HG03025 (cell line): Measurements from ENCODE around the gene MSANTD3.
A peak's percentile ranks its signal among the peaks of the same experiment; 100 is the strongest.
"Not testable (repeated sequence)": the region's sequence is repeated elsewhere in the genome, so short reads cannot be mapped to it uniquely, and the experiment has no call there.

Experiments
- ATAC-seq: cut with Tn5 transposase; IDR thresholded peaks from one replicate; pipeline ENCODE4 v1.9.1; 2021; ENCODE audit warnings: mild to moderate bottlenecking, moderate library complexity; ENCODE audit not compliant: unreplicated experiment, low FRiP score

Gene MSANTD3

DNA sequence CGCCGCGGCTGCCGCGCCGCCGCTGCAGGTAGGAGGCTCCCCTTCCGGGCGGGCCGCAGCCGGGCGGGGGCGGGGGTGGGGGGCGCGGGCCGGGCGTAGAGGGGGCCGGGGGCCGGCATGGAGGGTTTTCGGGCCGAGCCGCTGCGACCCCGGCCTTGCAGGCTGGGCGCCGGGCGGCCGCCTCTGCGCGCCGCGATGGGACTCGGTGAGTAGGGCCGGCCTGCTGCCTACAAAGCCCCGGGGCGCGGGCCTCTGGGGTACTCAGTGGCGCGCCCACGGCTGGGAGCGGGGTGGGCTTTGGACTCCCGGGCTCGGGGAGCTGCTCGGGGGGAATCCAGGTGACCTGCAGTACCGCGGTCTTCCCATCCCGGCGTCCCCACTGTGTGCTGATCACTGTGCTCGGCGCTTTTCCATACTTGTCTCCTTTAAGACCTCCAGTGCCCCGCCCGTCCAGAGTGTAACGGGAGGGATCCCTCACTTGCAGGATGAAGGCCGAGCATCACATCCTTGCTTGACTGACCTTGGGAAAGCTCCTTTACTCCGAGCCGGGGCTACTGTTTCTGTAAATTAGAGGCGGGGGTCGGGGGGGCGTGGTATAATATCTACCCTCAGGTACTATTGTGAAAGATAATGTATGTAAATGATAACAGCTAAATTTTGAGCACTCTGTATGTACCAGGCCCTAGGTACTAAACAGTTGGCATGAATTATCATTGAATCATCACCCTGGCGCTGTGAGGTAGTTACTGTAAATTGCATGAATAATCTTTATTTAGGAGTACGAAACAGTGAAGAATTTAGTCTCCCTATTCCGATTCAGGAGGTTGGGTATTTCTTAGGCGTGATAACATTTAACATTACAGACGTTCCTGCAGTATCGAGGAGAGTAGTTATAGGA lies 672 bp downstream of the MSANTD3 start:
- ATAC-seq = peak; percentile 48

DNA sequence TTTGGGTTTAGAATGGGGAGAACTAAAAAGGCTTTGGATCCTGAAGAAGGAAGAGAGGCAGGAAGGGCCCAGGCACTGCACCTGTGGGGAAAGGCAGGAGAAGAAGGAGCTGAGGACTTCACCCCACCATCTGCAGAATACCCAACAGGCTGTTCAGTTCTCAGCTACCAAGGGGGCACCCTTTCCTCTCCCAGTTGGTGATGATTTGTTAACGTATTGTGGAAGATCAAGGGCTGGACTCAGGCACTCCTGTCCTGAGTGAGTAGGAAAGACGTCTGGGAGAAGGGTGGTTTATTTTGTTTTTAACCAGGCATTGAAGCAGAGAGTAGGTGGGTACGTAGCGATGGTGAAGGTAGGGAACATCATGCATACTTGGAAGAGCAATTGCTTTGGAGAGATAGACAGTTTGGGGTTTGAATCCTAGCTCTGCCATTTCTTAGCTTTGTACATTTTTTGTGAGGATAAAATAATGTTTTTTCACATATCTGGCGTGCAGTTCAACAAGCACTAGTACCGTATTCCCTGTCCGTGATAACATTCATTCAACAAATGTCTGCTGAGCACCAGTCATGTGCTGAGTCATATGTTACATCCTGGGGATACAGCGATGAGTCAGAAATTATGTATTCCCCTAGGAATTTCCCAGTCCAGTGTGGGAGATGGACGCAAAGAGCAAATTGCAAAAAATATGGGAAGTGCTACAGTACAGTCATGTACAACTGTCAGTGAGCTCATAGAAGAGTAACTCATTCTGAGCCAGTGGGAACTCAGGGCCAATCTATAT lies 2.1 kb downstream of the MSANTD3 start:
- no peak for ATAC-seq

DNA sequence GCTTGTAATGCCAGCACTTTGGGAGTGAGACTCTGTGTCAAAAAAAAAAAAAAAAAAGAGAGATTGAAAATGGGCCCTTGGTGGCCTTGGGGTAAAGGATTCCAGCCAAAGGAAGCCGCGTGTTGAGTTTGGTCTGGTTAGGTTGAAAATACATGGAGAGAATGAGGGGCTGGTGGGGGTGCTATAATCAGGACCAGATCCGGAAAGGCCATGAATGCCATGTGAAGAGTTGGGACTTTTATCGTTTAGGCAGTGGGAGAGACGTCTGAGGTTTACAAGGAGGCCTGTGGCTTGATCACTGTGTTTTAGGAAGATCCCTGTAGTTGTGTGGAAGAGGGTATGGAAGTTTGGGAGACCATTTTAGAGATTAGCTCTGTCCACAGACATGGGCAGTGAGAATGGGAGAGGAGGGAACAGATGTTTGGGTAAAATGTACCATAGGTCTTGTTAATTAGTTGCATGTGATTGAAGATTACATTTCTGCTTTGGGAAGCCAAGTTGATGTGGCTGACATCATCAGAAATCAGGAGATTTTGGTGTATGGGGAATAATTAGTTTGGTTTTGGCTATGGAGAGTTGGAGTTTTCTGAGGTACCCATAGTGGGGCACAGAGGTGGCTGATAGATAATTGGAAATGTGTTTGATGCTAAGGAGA lies 3.5 kb downstream of the MSANTD3 start:
- ATAC-seq = no peak

DNA sequence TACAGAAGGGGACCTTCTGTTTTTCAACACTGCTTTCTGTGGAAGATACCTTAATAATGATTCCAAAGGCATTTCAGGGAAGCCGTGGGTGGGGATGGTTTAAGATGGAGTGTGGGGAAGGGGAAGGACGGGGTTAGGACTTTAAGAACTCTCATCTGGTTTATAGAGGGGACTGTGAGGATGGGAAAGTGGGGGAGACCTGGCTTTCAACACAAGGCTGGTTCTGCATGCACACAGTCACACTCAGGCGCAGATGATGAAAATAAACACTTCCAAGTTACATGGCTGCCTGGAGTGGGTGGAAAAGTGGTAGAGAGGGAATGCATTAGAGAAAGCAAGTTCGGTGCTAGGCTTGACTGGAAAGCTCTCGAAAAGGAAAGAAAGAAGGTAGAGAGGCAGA lies 4.9 kb downstream of the MSANTD3 start:
- no peak for ATAC-seq

DNA sequence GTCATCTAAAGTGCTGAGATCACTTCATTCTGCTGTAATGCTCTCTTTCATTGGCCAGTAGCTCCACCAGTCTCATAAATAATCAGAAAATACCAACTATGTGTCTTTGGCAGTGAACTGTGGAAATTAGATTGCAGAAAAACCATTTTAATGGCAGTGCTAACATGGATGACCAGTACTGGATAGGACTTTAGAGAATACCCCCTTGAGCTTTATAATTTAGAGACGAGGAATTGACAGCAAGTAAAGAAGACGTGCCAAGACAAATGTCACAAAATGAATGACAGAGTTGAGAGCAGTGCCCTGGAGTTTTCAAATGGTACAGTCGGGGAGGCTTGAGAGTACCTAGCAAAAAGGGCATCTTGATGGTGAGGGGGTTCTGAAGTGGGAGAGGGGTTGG lies 5.8 kb downstream of the MSANTD3 start:
- ATAC-seq = no peak

DNA sequence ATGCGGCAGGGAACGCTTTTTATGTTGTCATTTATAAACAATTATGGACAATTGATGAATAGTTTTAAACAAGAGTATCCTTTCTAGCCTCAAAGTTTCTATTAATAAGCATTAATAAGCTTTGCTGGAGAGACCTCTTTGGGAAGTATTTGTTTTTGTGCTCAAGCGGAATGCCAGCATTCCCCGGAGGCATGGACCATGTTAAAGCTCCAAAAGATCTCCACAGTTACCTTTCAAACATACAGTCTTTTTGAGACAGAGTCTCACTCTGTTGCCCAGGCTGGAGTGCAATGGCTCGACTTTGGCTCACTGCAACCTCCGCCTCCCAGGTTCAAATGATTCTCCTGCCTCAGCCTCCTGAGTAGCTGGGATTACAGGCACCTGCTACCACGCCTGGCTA lies 9.6 kb downstream of the MSANTD3 start:
- ATAC-seq = no peak

DNA sequence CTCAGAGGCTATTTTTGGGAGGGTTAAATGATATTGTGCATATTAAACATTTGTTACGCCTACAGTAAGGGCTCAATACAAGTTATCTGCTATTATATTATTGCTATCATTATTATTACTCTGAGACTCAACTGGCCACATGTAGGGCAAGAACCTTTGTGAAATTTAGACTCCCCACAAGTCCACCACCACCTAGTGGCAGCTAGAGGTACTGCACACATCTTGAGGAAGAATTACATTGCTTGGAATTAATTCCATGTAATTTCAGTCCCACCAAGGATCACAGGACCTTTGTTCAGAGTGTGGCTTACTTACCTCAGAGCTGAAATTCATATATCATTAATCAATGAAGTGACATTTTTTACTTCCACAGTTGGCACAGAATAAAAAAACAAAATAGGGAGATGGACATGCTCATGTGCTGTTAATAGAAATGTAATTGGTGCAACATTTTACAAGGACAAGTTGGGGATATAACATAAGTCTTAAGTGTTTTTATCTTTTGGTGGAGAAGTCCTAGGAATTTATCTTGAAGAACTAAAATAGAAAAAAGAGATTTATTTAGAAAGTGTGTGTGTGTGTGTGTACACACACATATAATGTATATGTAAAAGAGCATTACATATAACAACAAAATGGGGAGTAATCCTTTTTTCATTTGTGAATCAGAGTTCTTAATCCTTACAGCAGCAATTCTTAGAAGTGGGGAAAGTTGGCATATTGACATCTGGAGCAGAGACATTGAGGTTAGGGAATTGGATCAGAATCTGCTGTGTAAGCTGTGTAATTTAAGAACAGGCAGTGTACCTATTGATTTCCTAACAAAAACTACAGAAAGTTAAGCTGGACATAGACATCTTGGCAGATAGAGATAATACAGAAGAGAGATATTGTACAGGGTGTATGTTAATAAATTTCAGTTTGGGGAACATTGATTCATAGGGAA lies 11.2 kb downstream of the MSANTD3 start:
- no peak for ATAC-seq

DNA sequence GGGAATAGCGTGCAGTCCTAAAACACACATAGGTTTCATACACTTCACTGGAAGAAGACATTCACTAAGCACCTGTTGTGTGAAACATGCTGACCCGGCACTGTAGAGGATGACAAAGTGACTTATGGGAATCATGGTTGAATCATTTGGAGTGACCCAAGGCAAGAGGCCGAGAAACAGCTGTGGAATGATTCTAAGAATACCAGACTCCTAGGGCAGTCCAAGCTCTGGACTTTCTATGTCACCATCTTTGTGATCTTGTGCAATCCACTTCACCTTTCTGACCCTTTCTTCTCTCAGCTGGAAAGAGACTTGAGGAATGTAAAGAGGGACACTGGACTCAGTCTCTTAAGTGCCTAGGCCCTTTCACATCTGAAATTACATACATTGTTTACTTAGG lies 13.1 kb downstream of the MSANTD3 start:
- ATAC-seq = no peak

DNA sequence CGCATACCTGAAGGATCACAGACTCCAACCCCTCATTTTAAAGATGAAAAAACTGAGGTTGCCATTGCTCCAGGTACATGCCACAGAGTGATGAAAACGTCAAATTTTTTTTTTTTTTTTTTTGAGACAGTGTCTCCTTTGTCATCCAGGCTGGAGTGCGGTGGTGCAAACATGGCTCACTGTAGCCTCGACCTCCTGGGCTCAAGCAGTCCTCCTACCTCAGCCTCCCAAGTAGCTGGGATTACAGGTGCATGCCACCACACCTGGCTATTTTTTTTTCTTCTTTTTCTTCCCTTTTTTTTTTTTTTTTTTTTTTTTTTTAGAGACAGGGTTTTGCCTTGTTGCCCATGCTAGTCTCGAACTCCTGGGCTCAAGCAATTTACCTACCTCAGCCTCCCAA lies 13.5 kb downstream of the MSANTD3 start:
- not testable (repeated sequence) for ATAC-seq

DNA sequence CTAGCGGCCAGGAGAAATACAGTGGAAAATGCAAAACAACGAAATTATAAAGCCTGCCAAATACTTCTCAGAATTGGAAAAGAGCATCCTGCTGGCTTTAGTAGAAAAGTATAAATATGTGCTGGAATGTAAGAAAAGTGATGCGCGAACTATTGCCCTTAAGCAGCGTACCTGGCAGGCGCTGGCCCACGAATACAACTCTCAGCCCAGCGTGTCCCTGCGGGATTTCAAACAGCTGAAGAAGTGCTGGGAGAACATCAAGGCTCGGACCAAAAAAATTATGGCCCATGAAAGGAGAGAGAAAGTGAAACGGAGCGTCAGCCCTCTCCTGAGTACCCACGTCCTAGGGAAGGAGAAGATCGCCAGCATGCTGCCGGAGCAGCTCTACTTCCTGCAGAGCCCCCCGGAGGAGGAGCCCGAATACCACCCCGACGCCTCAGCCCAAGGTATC lies 15.0 kb downstream of the MSANTD3 start:
- no peak for ATAC-seq

DNA sequence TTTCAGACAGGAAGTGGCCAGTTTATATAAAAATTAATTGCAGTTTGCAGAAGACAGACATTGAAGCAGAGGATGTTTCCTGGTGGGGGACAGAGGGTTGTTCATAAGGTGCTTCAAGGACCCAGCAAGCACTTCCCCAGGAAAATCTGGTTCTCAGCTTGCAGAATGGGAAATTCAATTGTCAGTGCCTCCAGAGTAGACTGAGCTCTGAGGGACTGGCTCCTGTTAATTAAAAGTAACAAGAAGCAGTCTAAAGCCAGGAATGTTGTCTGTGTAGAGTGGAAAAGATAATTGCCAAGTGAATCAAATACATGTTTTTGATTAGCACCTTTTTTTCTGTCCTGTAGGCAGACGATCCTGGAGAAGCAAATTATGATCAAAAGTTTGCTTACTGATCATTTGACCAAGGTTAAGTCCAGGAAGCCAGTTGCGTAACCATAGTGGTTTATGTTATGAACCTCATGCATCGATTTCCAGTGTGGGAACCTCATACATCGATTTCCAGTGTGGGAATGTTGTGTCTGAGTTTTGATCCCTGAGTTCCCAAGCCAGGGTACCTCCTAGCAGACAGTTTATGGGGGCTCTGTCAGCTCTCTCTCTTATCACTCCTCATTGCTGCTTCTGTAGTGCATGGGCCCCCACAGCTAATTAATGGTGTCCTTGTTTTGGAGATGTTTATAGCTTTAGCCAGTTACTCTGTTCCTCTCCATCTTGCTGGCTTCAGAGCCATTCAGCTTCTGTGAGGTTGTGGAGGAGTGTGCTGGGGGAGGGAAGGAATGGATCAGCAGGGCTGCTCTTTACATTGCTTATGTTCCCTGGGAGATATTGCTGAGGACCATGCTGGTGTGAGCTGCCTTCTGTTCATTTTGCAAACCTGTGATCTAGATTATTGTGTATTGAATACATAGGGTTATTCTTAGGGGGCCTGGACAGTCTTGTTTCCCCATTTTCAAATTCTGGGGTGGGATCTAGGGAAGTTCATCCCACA lies 17.1 kb downstream of the MSANTD3 start:
- no peak for ATAC-seq

DNA sequence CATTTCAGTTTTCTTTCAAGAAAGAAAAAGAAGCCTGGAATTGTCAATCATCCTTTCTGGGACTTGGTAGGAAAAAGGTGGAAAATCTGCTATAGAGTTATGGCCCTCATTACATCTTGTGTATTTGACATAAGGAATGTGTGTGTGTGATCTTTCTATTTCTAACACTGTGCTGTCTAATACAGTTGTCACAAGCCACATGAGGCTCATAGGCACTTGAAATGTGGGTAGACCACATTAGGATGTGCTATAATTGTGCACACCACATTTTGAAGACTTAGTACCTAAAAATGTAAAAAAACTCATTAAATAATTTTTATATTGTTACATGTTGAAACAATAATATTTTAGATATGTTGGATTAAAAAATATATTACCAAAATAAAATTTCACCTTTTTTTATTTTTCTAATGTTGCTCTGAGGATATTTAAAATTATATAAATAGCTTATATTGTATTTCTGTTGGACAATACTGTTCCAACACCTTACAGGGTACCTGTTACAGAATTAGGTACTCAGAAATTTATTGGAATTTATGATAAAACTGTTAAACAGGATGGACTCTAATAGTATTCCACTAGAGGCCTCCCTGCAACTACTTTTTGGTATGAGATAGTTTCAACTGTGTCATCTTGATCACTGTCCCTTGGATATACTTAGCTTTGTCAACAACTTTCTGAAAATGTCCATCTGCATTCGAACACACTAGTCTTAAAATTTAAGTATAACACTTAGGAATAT lies 18.4 kb downstream of the MSANTD3 start:
- ATAC-seq = no peak

DNA sequence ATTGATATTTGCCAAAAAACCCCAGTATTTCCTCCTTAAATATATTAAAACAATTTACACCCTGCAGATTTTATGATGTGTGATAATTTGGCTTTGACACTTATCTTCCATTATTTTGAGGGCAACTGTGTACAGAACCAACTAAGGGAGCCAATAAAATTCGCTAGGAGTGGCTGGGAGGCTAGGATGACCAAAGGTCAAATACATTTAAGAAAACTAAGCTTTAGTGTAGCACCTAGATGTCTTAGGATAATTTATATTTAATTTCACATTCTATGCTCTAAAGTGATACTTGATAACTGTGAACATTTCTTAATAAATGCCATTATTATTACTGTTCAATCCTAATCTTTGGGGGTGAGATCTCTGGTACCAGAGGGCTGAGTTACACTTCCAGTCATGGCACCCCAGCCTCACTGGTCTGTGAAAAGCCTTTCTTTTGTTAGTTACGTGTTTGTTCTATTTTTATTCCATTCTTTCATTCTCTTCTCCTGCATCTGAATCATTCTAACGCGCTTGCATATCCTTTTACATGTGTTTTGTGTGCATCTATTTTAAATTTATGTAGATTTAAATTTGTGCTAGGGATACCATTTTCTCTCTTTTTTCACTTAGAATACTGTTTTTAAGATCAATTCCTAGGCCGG lies 19.1 kb downstream of the MSANTD3 start:
- ATAC-seq = no peak

DNA sequence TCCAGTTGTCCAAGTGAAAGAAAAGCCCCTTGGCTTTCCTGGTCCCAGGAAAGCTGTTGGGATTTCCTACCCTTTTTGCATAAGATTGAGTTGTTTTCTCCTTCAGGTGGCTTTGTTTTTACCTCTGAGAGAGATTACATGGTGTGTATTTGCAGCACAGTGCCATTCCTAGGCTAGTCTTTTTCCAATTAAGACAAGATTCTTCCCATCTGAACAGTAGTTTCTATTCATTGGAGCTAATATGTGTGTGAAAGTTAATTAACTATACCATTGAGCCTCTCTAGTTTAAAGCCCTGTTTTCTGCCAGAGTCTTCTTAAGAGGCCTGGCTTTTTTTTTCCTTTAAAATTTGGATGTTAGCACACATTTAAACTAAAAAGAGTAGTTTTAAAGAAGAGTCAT lies 20.1 kb downstream of the MSANTD3 start:
- no peak for ATAC-seq

DNA sequence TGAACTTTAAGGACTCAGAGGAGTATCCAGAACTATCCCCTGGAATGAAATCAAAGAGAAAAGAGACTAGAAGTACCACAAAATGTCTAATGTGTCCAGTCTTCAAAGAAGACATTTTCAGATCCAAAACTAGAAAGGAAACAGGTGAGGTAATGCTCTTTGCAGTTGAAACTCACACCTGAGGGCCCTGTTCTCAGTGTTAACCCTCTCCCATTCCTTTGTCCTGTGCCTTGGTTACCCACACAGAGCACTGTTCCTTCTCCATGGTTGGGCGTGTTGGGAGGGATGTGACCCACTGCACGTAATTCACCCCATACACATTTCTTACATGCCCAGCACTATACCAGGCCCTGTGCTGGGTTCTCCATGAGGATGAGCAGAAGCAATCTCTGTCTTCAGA lies 21.3 kb downstream of the MSANTD3 start:
- no peak for ATAC-seq

DNA sequence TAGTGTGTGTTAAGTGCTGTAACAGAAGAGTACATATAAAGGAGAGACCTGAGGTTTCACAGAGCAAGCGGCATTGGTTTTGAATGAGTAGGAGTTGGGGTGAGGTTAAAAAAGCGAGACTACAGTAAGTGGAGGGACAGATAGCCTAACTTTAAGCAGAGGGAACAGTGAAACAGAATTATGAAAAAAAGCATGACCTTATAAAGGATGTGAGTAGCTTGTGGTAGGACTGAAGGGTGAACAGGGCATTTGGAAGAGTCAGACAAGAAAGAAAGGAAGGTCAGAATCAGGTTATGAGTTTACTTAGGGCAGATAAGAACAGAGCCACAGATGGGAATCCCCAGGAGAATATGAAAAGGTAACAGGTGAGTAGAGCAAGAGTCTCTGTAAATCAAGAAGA lies 22.5 kb downstream of the MSANTD3 start:
- peak; percentile 93 for ATAC-seq

DNA sequence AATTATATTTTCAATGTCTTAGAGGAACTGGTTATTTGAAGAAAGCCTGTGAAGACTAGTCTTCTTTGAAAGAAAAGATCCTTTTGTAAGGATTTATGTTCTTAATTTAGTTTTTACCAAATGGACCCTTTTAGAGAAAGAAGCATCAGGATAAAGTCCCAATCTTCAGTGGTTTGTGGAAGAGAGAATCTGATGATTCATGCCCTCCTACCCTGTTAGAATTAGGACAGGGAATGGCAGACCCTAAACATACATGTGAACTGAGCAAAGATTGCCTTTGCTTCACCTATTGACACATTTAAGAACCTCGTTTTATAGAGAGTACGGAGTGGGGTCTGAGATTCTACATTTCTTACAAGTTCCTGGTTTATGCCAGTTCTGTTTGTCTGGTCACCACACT lies 26.0 kb downstream of the MSANTD3 start:
- ATAC-seq = no peak

DNA sequence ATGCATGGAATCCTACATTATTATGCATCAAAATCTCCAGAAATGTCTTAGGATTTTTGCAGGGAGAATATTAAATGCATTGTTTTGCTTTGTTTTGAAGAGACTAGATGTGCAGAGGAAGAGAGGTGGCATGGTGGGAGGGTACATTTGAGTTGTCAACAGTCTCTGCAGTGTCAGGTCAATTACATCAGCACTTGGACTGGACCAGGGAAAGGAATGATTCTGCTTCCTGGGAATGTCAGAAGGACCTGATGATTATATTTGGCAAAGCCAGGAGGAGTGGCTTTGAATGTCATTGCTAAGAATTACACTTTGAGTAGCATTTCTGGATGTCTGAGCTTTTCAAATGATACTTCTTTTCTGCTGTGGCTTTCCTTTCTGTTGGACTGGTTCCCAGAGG lies 28.5 kb downstream of the MSANTD3 start:
- no peak for ATAC-seq
